Hepatocyte (in vitro differentiated cells): ENCODE data around the gene STX1A. TPM values are rescaled to one million over a fixed set of nuclear protein-coding genes. Genes with fewer than 3 reads are reported as not detected.

ENCODE experiments used
- DNase-seq: peaks from one replicate; pipeline ENCODE4 v3.0.0-alpha.2; 2016; ENCODE audit warnings: low spot score
- H2AFZ ChIP-seq: fragments of 200-600 bp; sonication (generic); 2 replicates; pipeline ENCODE4 v1.6.0; 2016; ENCODE audit warnings: antibody characterized with exemption, mild to moderate bottlenecking
- H3K27ac ChIP-seq: fragments of 200-600 bp; sonication (generic); 2 replicates; pipeline ENCODE4 v1.5.1; 2016; ENCODE audit warnings: mild to moderate bottlenecking
- H3K27me3 ChIP-seq: fragments of 200-600 bp; sonication (generic); 2 replicates; pipeline ENCODE4 v1.6.1; 2016
- H3K36me3 ChIP-seq: fragments of 200-600 bp; sonication (generic); replicated peaks from 2 replicates; pipeline ENCODE4 v1.5.1; 2016; ENCODE audit warnings: low read depth; ENCODE audit not compliant: insufficient read depth
- H3K4me1 ChIP-seq: fragments of 200-600 bp; sonication (generic); 2 replicates; pipeline ENCODE4 v1.5.1; 2016; ENCODE audit warnings: mild to moderate bottlenecking, moderate library complexity; ENCODE audit not compliant: insufficient read depth
- H3K4me2 ChIP-seq: fragments of 200-600 bp; sonication (generic); 2 replicates; pipeline ENCODE4 v1.6.0; 2016
- H3K4me3 ChIP-seq: fragments of 200-600 bp; sonication (generic); 2 replicates; pipeline ENCODE4 v1.5.1; 2016; ENCODE audit warnings: mild to moderate bottlenecking
- H3K79me2 ChIP-seq: fragments of 200-600 bp; sonication (generic); 2 replicates; pipeline ENCODE4 v1.6.0; 2017; ENCODE audit warnings: mild to moderate bottlenecking
- H3K9me2 ChIP-seq: fragments of 200-600 bp; sonication (generic); replicated peaks from 2 replicates; pipeline ENCODE4 v1.6.0; 2017; ENCODE audit warnings: mild to moderate bottlenecking; ENCODE audit not compliant: insufficient read depth
- H3K9me3 ChIP-seq: fragments of 200-600 bp; sonication (generic); 2 replicates; pipeline ENCODE4 v1.5.1; 2016; ENCODE audit warnings: low read depth, mild to moderate bottlenecking
- H4K20me1 ChIP-seq: fragments of 200-600 bp; sonication (generic); 2 replicates; pipeline ENCODE4 v1.6.0; 2016; ENCODE audit warnings: mild to moderate bottlenecking; ENCODE audit not compliant: insufficient read depth, poor library complexity, severe bottlenecking
- EZH2 ChIP-seq: fragments of 200-600 bp; sonication (generic); IDR thresholded peaks from 2 replicates; pipeline ENCODE4 v1.6.1; 2016; ENCODE audit warnings: antibody characterized with exemption, mild to moderate bottlenecking, borderline replicate concordance
- EZH2phosphoT487 ChIP-seq: fragments of 200-600 bp; sonication (generic); IDR thresholded peaks from one replicate; pipeline ENCODE4 v1.6.1; 2018; ENCODE audit warnings: antibody characterized with exemption, mild to moderate bottlenecking, low read depth, moderate library complexity; ENCODE audit not compliant: unreplicated experiment, severe bottlenecking
- WGBS: methylation state at CpG from one replicate; pipeline ENCODE4 v1.1.6; 2016; ENCODE audit warnings: low lambda C conversion rate; ENCODE audit errors: missing lambda C conversion rate; 5-methylcytosine and 5-hydroxymethylcytosine counted together
- polyA plus RNA-seq: library from polyadenylated mRNA; unstranded; fragments of >200 nt; fragmentation: Nextera tagmentation; extraction: Ambion mirVana; gene quantifications from 2 replicates; pipeline ENCODE4 v1.2.1, GENCODE V29; 2016
- total RNA-seq: library from RNA; depleted of rRNA; stranded (reverse); fragments of >200 nt; gene quantifications from 2 replicates; pipeline ENCODE4 v1.2.3, GENCODE V29; 2014
- TF ChIP-seq, protein P1 (sequence below): fragments of 200-600 bp; sonication (generic); IDR thresholded peaks from 2 replicates; pipeline ENCODE4 v1.5.1; 2016; ENCODE audit warnings: antibody characterized with exemption, mild to moderate bottlenecking; ENCODE audit not compliant: poor library complexity

STX1A gene
- total and polyA plus RNA-seq, 2 experiments from 2014 or later = 22.8 to 27.1 TPM

DNA sequence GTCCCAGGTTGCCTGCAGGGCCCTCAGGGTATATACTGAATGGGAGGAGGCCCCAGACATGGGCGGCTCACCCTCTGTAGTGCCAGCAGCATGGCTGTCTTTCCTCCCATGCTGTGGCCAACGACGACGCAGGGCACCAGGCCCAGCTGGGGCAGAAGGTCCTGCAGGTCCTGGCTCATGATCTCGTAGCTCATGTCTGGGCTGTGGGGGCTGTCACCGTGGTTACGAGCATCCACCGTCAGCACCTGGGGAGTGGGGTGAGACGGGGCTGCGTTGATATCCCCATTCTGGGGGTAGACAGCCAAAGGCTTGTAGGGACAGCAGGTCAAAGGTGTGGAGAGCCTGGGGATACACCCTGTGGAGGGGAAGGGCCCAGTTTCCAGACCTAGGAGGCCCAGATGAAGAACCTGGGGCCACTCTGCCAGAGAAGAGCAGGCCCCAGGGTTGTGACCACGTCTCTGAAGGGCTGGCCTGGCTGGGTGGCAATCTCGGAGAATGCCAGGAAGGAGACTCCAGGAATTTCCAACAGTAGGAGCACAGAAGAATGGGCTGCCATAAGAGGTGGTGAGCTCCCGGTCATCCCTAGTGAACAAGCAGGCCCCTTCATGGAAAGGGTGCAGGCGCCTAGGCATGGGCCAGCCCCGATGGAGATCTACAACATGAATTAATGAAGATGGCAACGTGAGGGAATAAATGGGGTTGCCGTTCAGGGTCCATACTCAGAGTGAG, 18.2 kb upstream of the STX1A start:
- Histone ChIP-seq H3K9me2 (no peaks in the 10 kb centered on the region), H4K20me1 (no peaks in the 10 kb centered on the region), H3K4me1 (peaks cover 37% of the 10 kb centered on the region), H3K4me3 (peak overlapping the region; percentile 41), H3K36me3 (no peaks in the 10 kb centered on the region), H3K4me2 (peak overlapping the region; percentile 90), H3K27me3 (no peaks in the 10 kb centered on the region), H3K9me3 (no peaks in the 10 kb centered on the region), H3K27ac (peak overlapping the region; percentile 95), H3K79me2 (peaks cover 21% of the 10 kb centered on the region), H2AFZ (peak overlapping the region; percentile 51)
- no peak for DNase-seq
- TF ChIP-seq EZH2phosphoT487 (no peak), EZH2 (no peak)
- TF ChIP-seq, protein P1, sequence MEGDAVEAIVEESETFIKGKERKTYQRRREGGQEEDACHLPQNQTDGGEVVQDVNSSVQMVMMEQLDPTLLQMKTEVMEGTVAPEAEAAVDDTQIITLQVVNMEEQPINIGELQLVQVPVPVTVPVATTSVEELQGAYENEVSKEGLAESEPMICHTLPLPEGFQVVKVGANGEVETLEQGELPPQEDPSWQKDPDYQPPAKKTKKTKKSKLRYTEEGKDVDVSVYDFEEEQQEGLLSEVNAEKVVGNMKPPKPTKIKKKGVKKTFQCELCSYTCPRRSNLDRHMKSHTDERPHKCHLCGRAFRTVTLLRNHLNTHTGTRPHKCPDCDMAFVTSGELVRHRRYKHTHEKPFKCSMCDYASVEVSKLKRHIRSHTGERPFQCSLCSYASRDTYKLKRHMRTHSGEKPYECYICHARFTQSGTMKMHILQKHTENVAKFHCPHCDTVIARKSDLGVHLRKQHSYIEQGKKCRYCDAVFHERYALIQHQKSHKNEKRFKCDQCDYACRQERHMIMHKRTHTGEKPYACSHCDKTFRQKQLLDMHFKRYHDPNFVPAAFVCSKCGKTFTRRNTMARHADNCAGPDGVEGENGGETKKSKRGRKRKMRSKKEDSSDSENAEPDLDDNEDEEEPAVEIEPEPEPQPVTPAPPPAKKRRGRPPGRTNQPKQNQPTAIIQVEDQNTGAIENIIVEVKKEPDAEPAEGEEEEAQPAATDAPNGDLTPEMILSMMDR = no peak
- WGBS = 80% methylated on average over 17 of the region's 17 CpGs

DNA sequence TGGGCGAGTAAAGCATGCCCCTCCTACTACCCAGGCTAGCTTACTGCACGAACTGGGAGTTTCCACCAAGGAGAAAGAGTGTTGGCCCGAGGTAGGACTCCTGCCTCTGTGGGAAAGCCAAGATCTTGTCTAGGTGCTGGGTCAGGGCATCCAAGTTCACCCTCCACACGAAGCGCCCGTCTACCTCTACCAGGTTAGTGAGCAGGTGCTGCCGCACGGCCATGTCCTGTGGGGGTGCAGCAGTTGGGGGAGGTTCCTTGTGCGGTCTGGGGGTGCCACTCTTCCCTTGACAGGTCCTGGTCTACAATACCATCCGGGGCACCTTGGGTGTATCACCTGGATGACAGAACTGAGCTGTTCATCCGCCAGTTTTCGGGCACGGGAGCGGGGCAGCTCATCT, 17.4 kb upstream of the STX1A start:
- Histone ChIP-seq H3K4me2 (peak overlapping the region; percentile 90), H3K36me3 (no peaks in the 10 kb centered on the region), H2AFZ (no peak overlapping the region), H3K27me3 (no peaks in the 10 kb centered on the region), H4K20me1 (no peaks in the 10 kb centered on the region), H3K9me2 (no peaks in the 10 kb centered on the region), H3K9me3 (no peaks in the 10 kb centered on the region), H3K79me2 (peaks cover 21% of the 10 kb centered on the region), H3K4me1 (peaks cover 29% of the 10 kb centered on the region), H3K4me3 (no peak overlapping the region), H3K27ac (no peak overlapping the region)
- DNase-seq = no peak
- TF ChIP-seq, protein P1 = no peak
- WGBS = 97% methylated on average over 14 of the region's 14 CpGs

DNA sequence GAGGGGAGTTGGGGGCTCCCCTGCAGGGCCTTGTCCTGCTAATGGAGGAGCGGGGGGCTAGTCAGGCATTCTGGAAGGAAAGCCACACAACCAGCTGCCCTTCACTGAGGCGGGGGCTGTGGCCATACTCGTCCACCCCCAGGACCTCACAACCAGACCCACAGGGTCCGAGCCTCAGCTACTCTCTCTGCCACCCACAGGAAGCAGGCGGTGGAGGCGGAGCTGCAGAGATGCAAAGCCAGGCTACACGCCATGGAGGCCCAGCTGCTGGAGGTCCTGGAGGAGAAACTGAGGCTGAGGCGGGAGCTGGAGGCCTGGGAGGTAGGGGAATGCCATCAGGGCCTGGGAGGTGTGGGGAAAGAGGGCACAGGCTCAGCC, 16.0 kb upstream of the STX1A start:
- no peak overlapping the region for H2AFZ ChIP-seq
- H3K36me3 ChIP-seq = no peaks in the 10 kb centered on the region
- H4K20me1 ChIP-seq = no peaks in the 10 kb centered on the region
- H3K4me1 ChIP-seq = peaks cover 18% of the 10 kb centered on the region
- H3K4me2 ChIP-seq = peak overlapping the region; percentile 20
- H3K9me2 ChIP-seq = no peaks in the 10 kb centered on the region
- 97% methylated on average over 8 of the region's 8 CpGs for WGBS
- DNase-seq = peak; percentile 16
- TF ChIP-seq, protein P1 = no peak
- no peak for TF ChIP-seq EZH2phosphoT487
- TF ChIP-seq EZH2 = no peak
- no peaks in the 10 kb centered on the region for H3K9me3 ChIP-seq
- no peaks in the 10 kb centered on the region for H3K27me3 ChIP-seq
- peaks cover 21% of the 10 kb centered on the region for H3K79me2 ChIP-seq
- H3K4me3 ChIP-seq = no peak overlapping the region
- H3K27ac ChIP-seq = peak overlapping the region; percentile 77
